HEK293 (cell line): ENCODE results near the gene HMGN4.

Experiments
- BCL11B ChIP-seq: fragments of 450-650 bp; formaldehyde crosslinking; IDR thresholded peaks from 2 replicates; pipeline ENCODE4 v1.5.1; 2016; ENCODE audit warnings: low read depth, missing biosample characterization, missing genetic modification characterization
- INSM2 ChIP-seq: fragments of 450-650 bp; formaldehyde crosslinking; IDR thresholded peaks from 2 replicates; pipeline ENCODE4 v1.5.1; 2016; ENCODE audit warnings: missing biosample characterization, missing genetic modification characterization
- KLF7 ChIP-seq: fragments of 450-650 bp; formaldehyde crosslinking; IDR thresholded peaks from 2 replicates; pipeline ENCODE4 v1.5.1; 2016; ENCODE audit warnings: missing biosample characterization, missing genetic modification characterization, borderline replicate concordance
- MEIS1 ChIP-seq: sonication (generic); formaldehyde crosslinking; IDR thresholded peaks from 2 replicates; pipeline ENCODE4 v1.8.1; 2022; ENCODE audit warnings: missing genetic modification reagents, mild to moderate bottlenecking, borderline replicate concordance
- MZF1 ChIP-seq: fragments of 450-650 bp; formaldehyde crosslinking; IDR thresholded peaks from 2 replicates; pipeline ENCODE4 v1.5.1; 2017; ENCODE audit warnings: missing biosample characterization, missing genetic modification characterization, borderline replicate concordance
- PATZ1 ChIP-seq: fragments of 450-650 bp; formaldehyde crosslinking; IDR thresholded peaks from 2 replicates; pipeline ENCODE4 v1.5.1; 2016; ENCODE audit warnings: missing biosample characterization, missing genetic modification characterization
- PRDM2 ChIP-seq: fragments of 450-650 bp; formaldehyde crosslinking; IDR thresholded peaks from 2 replicates; pipeline ENCODE4 v1.5.1; 2016; ENCODE audit warnings: missing biosample characterization, missing genetic modification characterization, borderline replicate concordance
- PRDM4 ChIP-seq: fragments of 450-650 bp; formaldehyde crosslinking; IDR thresholded peaks from 2 replicates; pipeline ENCODE4 v1.5.1; 2017; ENCODE audit warnings: missing biosample characterization, missing genetic modification characterization
- SP7 ChIP-seq: fragments of 450-650 bp; formaldehyde crosslinking; IDR thresholded peaks from 2 replicates; pipeline ENCODE4 v1.5.1; 2016; ENCODE audit warnings: missing biosample characterization, missing genetic modification characterization
- TCF7L2 ChIP-seq: IDR thresholded peaks from 2 replicates; pipeline ENCODE4 v1.6.1; 2011; ENCODE audit warnings: low read depth, mild to moderate bottlenecking, inconsistent platforms, low read length, moderate library complexity, borderline replicate concordance
- YY1 ChIP-seq: fragments of 450-650 bp; formaldehyde crosslinking; IDR thresholded peaks from 2 replicates; pipeline ENCODE4 v1.5.1; 2018; ENCODE audit warnings: missing biosample characterization, missing genetic modification characterization
- ZFHX2 ChIP-seq: fragments of 450-650 bp; formaldehyde crosslinking; conservative IDR thresholded peaks from 2 replicates; pipeline ENCODE4 v1.5.1; 2016; ENCODE audit warnings: missing biosample characterization, missing genetic modification characterization
- ZNF132 ChIP-seq: fragments of 450-650 bp; formaldehyde crosslinking; IDR thresholded peaks from 2 replicates; pipeline ENCODE4 v1.5.1; 2017; ENCODE audit warnings: missing biosample characterization, missing genetic modification characterization, borderline replicate concordance
- ZNF184 ChIP-seq: fragments of 450-650 bp; IDR thresholded peaks from 2 replicates; pipeline ENCODE4 v1.5.1; 2018; ENCODE audit warnings: missing biosample characterization, mild to moderate bottlenecking, missing genetic modification characterization
- ZNF214 ChIP-seq: fragments of 450-650 bp; formaldehyde crosslinking; IDR thresholded peaks from 2 replicates; pipeline ENCODE4 v1.5.1; 2017; ENCODE audit warnings: missing biosample characterization, mild to moderate bottlenecking, missing genetic modification characterization, borderline replicate concordance
- ZNF24 ChIP-seq: fragments of 450-650 bp; formaldehyde crosslinking; IDR thresholded peaks from 2 replicates; pipeline ENCODE4 v1.5.1; 2016; ENCODE audit warnings: missing biosample characterization, missing genetic modification characterization
- ZNF510 ChIP-seq: fragments of 450-650 bp; formaldehyde crosslinking; IDR thresholded peaks from 2 replicates; pipeline ENCODE4 v1.5.1; 2018; ENCODE audit warnings: mild to moderate bottlenecking, missing genetic modification characterization, missing biosample characterization; ENCODE audit not compliant: insufficient replicate concordance
- ZNF530 ChIP-seq: fragments of 450-650 bp; formaldehyde crosslinking; IDR thresholded peaks from 2 replicates; pipeline ENCODE4 v1.5.1; 2016; ENCODE audit warnings: low read depth, missing biosample characterization, missing genetic modification characterization
- ZNF555 ChIP-seq: fragments of 450-650 bp; formaldehyde crosslinking; conservative IDR thresholded peaks from 2 replicates; pipeline ENCODE4 v1.5.1; 2017; ENCODE audit warnings: missing biosample characterization, mild to moderate bottlenecking, missing genetic modification characterization, inconsistent platforms
- ZNF704 ChIP-seq: fragments of 450-650 bp; formaldehyde crosslinking; IDR thresholded peaks from 2 replicates; pipeline ENCODE4 v1.5.1; 2016; ENCODE audit warnings: missing biosample characterization, missing genetic modification characterization
- ZSCAN18 ChIP-seq: fragments of 450-650 bp; formaldehyde crosslinking; IDR thresholded peaks from 2 replicates; pipeline ENCODE4 v1.5.1; 2016; ENCODE audit warnings: missing biosample characterization, missing genetic modification characterization
- ZXDB ChIP-seq: fragments of 450-650 bp; formaldehyde crosslinking; IDR thresholded peaks from 2 replicates; pipeline ENCODE4 v1.5.1; 2016; ENCODE audit warnings: missing biosample characterization, missing genetic modification characterization

Gene HMGN4

GRCh38 chr6:26520850-26521599 lies 17.1 kb upstream of the HMGN4 start (continued):
- TF ChIP-seq ZNF555 (no peak), INSM2 (0 out of 2 replicates have a peak, but pooled peaks have one; percentile 50), PRDM4 (tag by site-specific recombination) (no peak), BCL11B (tag by site-specific recombination) (no peak), YY1 (tag by site-specific recombination) (peak; percentile 65), ZFHX2 (tag by site-specific recombination) (peak; percentile 18; the same call in 1 of the 2 replicates), ZNF132 (no peak), KLF7 (tag by site-specific recombination) (peak; percentile 18; the same call in 1 of the 2 replicates), TCF7L2 (no peak), ZNF214 (tag by site-specific recombination) (no peak), MEIS1 (CRISPR knock-in tag) (no peak), PRDM2 (tag by site-specific recombination) (no peak), ZXDB (no peak), ZNF704 (tag by site-specific recombination) (no peak), SP7 (tag by site-specific recombination) (peak; percentile 37), ZSCAN18 (tag by site-specific recombination) (no peak), MZF1 (tag by site-specific recombination) (no peak), ZNF24 (tag by site-specific recombination) (no peak; the same call in 1 of the 2 replicates), PATZ1 (tag by site-specific recombination) (no peak; the same call in 1 of the 2 replicates), ZNF530 (tag by site-specific recombination) (no peak), ZNF510 (tag by site-specific recombination) (no peak), ZNF184 (tag by site-specific recombination) (0 out of 2 replicates have a peak, but pooled peaks have one; percentile 25)
